ENCODE measurements around the gene CDK6. TPM values are rescaled to one million over a fixed set of nuclear protein-coding genes. Genes with fewer than 3 reads are reported as not detected.

The CDK6 gene
- total RNA-seq, 4 donors from 2014 or later: 18.9 to 30.3 (median 24.2) TPM

- no peak for ATAC-seq (ENCODE audit: low FRiP score)
- TF ChIP-seq CTCF (IDR thresholded peaks at IDR 0.05): no peak
- DNase-seq (ENCODE audit: low spot score): no peak
Observed at GRCh38 chr7:92826258-92826938, 10.0 kb downstream of the CDK6 start.

DNA sequence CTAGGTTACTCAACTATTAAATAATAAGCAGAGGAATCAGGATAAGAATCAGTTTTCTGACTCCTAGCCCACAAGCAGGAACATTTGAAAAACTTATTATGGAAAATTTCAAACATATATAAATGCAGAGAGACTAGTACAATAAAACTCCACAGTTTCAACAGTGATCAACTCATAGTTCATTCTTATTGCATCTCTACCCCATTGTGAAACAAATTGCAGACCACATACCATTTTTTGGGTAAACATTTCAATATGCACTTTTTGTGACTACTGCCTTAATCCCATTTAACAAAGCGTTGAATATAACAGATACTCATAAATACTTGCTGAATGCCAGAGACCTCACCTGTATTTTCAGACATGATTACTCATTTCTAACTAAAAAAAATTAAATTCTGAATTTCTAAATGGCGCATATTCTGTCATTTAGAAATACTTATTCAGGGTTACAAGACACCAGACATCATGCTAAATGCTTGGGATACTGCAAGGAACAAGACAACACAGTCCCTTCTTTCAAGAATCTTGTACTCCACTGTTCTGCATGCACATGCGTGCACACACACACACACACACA lies 11.4 kb downstream of the CDK6 start:
- TF ChIP-seq CTCF (IDR thresholded peaks at IDR 0.05): no peak
- no peak for ATAC-seq (ENCODE audit: low FRiP score)
- DNase-seq (ENCODE audit: low spot score): no peak

GRCh38 chr7:92824450-92824849 lies 11.9 kb downstream of the CDK6 start:
- no peak for TF ChIP-seq CTCF (IDR thresholded peaks at IDR 0.05)
- ATAC-seq (ENCODE audit: low FRiP score) (no peak), DNase-seq (ENCODE audit: low spot score) (no peak)

DNA sequence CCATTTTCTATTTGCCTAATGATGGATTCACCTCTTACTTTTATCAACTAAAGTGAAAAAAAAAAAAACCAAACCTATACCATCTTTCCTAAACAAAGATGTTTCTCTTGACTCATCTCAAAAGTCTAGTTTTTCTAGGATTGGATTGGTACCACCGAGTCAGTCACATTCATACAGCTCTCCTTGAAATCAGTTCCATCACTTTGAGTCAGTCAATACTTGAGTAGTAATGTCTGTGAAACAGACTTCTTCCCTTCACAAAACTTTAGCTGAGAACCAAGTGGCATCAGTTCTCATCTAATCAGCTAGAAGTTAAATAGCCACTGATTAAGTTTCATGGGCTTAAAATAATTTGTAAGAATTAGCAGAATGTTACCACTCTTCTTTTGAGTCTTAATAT lies 13.3 kb downstream of the CDK6 start:
- no peak for TF ChIP-seq CTCF (IDR thresholded peaks at IDR 0.05)
- ATAC-seq (ENCODE audit: low FRiP score) (no peak), DNase-seq (ENCODE audit: low spot score) (no peak)

- no peak for ATAC-seq (ENCODE audit: low FRiP score)
- DNase-seq (ENCODE audit: low spot score): no peak
- TF ChIP-seq CTCF (IDR thresholded peaks at IDR 0.05): no peak
Observed at GRCh38 chr7:92820191-92820590, 16.2 kb downstream of the CDK6 start.

GRCh38 chr7:92817398-92817797 lies 19.0 kb downstream of the CDK6 start:
- no peak for ATAC-seq (ENCODE audit: low FRiP score)
- no peak for TF ChIP-seq CTCF (IDR thresholded peaks at IDR 0.05)
- DNase-seq (ENCODE audit: low spot score): no peak

DNA sequence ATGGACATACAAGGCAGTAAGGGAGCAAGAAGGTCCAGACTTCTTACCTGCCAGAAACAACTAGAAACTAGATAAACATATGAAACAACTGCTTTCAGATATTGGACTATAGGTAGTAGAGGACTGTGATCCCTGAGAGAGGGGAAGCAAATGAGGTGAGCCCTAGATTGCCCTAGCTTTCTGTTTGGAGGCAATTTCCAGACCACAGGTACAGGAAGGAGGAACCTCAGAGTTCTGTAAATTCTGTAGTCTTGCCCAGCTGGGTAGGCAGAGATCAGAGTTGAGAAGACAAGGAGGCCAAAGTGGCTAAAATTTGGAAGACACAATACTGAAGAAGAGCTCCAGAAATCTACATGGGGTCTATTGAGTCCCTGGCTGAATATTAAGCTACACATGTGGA lies 21.0 kb downstream of the CDK6 start:
- DNase-seq (ENCODE audit: low spot score) (no peak), ATAC-seq (ENCODE audit: low FRiP score) (no peak)
- TF ChIP-seq CTCF (IDR thresholded peaks at IDR 0.05): no peak
